Caco-2 (cell line): ENCODE results near the gene MAPT. TPM values are rescaled to one million over a fixed set of nuclear protein-coding genes. Genes with fewer than 3 reads are reported as not detected.

ENCODE experiments used
- BruUV-seq: library from RNA; stranded (reverse); fragments of 400-500 nt; replicated peaks from 2 replicates; lab custom pipeline; 2021; lab: Mats Ljungman, UMichigan
- CTCF ChIA-PET: fragments of 300-600 bp; sonication (Branson Sonifier 250); formaldehyde crosslinking; loops from one replicate; lab custom pipeline; 2022; ENCODE audit warnings: antibody characterized with exemption; lab: Charles Lee
- POLR2A ChIA-PET: fragments of 300-600 bp; sonication (Branson Sonifier 250); formaldehyde crosslinking; loops from one replicate; lab custom pipeline; 2022; ENCODE audit warnings: antibody characterized with exemption; lab: Charles Lee
- DNase-seq, 2 experiments: peaks; one replicate each; pipeline versions ENCODE4 v3.0.0 to v3.0.0-alpha.2; 2020 to 2022
- H3K27me3 ChIP-seq: replicated peaks from 2 replicates; pipeline ENCODE4 v1.6.0; 2011; ENCODE audit warnings: low read length; ENCODE audit not compliant: control insufficient read depth, insufficient read depth
- H3K36me3 ChIP-seq: 2 replicates; pipeline ENCODE4 v1.5.1; 2011; ENCODE audit warnings: low read length; ENCODE audit not compliant: control insufficient read depth, insufficient read depth
- H3K4me1 ChIP-seq: fragments of 250-450 bp; sonication (Bioruptor Pico); 2 replicates; pipeline ENCODE4 v1.5.1; 2020; ENCODE audit warnings: mild to moderate bottlenecking
- H3K4me3 ChIP-seq: 2 replicates; pipeline ENCODE4 v1.5.1; 2011; ENCODE audit warnings: low read depth, mild to moderate bottlenecking, control low read depth, low read length
- H3K9me3 ChIP-seq: fragments of 250-450 bp; sonication (Bioruptor Pico); 2 replicates; pipeline ENCODE4 v1.5.1; 2020; ENCODE audit warnings: mild to moderate bottlenecking, moderate library complexity
- H3K27ac Mint-ChIP-seq: one replicate; pipeline ENCODE4 v1.8.0; 2022; ENCODE audit warnings: mixed read lengths; ENCODE audit not compliant: unreplicated experiment
- H3K27me3 Mint-ChIP-seq: one replicate; pipeline ENCODE4 v1.8.0; 2022; ENCODE audit warnings: mixed read lengths; ENCODE audit not compliant: insufficient read depth, unreplicated experiment
- H3K36me3 Mint-ChIP-seq: one replicate; pipeline ENCODE4 v1.8.0; 2022; ENCODE audit warnings: mild to moderate bottlenecking, mixed read lengths; ENCODE audit not compliant: insufficient read depth, unreplicated experiment
- H3K4me1 Mint-ChIP-seq: one replicate; pipeline ENCODE4 v1.8.0; 2022; ENCODE audit warnings: low read depth, mixed read lengths; ENCODE audit not compliant: unreplicated experiment
- H3K4me3 Mint-ChIP-seq: one replicate; pipeline ENCODE4 v1.8.0; 2022; ENCODE audit warnings: mild to moderate bottlenecking, moderate library complexity, mixed read lengths; ENCODE audit not compliant: unreplicated experiment
- H3K9me3 Mint-ChIP-seq: one replicate; pipeline ENCODE4 v1.8.0; 2022; ENCODE audit warnings: mixed read lengths; ENCODE audit not compliant: unreplicated experiment
- CTCF ChIP-seq, 2 experiments: fragments of 200-600 bp in 1 of 2; IDR thresholded peaks; 1 replicate in 1 of 2; 2 replicates in 1 of 2; pipeline versions ENCODE4 v1.5.1 to v1.8.0; 2011 to 2022; ENCODE audit warnings: antibody characterized with exemption in 1 of 2, control low read depth in 1 of 2, inconsistent platforms in 1 of 2, low read depth in 1 of 2, low read length in 1 of 2, mild to moderate bottlenecking in 1 of 2, moderate library complexity in 1 of 2; ENCODE audit not compliant: insufficient read depth in 1 of 2, severe bottlenecking in 1 of 2, unreplicated experiment in 1 of 2
- intact Hi-C: fragments of 100-400 bp; cut with micrococcal nuclease; formaldehyde crosslinking; loops from one replicate; pipeline ENCODE4 v1.10.0; 2022; ENCODE audit not compliant: unreplicated experiment
- total RNA-seq: library from RNA; stranded (reverse); gene quantifications from 2 replicates; pipeline ENCODE4 v1.2.3, GENCODE V29; 2022

The MAPT gene
- total RNA-seq, 1 experiment from 2014 or later, result 0.95 TPM

GRCh38 chr17:45877467-45877866 is 16.9 kb upstream of the MAPT start:
- H3K9me3 ChIP-seq, result no peaks in the 10 kb centered on the region
- no peaks in the 10 kb centered on the region for H3K4me1 Mint-ChIP-seq
- H3K4me3 ChIP-seq, result no peak overlapping the region
- no peak overlapping the region for H3K4me3 Mint-ChIP-seq
- TF ChIP-seq CTCF (IDR thresholded peaks at IDR 0.05; ENCODE audit: insufficient read depth in 1 of 2, low read depth in 1 of 2, low read length in 1 of 2, severe bottlenecking in 1 of 2, unreplicated experiment in 1 of 2), result no peak
- no peaks in the 10 kb centered on the region for H3K9me3 Mint-ChIP-seq
- H3K27me3 Mint-ChIP-seq, result peaks cover 10% of the 10 kb centered on the region
- no TSS peak for BruUV-seq
- no peaks in the 10 kb centered on the region for H3K4me1 ChIP-seq
- no peaks in the 10 kb centered on the region for H3K36me3 ChIP-seq
- no peak overlapping the region for H3K27ac Mint-ChIP-seq
- DNase-seq, result no peak
- H3K27me3 ChIP-seq, result no peaks in the 10 kb centered on the region
- POLR2A ChIA-PET, result no interaction called here
- CTCF ChIA-PET, result no interaction called here
- intact Hi-C loops, result no loop called here
- no peaks in the 10 kb centered on the region for H3K36me3 Mint-ChIP-seq

GRCh38 chr17:45883063-45883462 is 11.3 kb upstream of the MAPT start:
- no peaks in the 10 kb centered on the region for H3K4me1 ChIP-seq
- H3K4me3 ChIP-seq, result no peak overlapping the region
- Mint-ChIP-seq H3K4me1 (no peaks in the 10 kb centered on the region), H3K4me3 (no peak overlapping the region), H3K9me3 (no peaks in the 10 kb centered on the region), H3K36me3 (no peaks in the 10 kb centered on the region), H3K27ac (no peak overlapping the region), H3K27me3 (peaks cover 7% of the 10 kb centered on the region)
- no peaks in the 10 kb centered on the region for H3K9me3 ChIP-seq
- no peak for DNase-seq
- ChIA-PET POLR2A (no interaction called here), CTCF (no interaction called here)
- TF ChIP-seq CTCF (IDR thresholded peaks at IDR 0.05; ENCODE audit: insufficient read depth in 1 of 2, low read depth in 1 of 2, low read length in 1 of 2, severe bottlenecking in 1 of 2, unreplicated experiment in 1 of 2), result no peak
- no peaks in the 10 kb centered on the region for H3K27me3 ChIP-seq
- BruUV-seq, result no TSS peak
- H3K36me3 ChIP-seq, result no peaks in the 10 kb centered on the region
- intact Hi-C loops, result no loop called here

GRCh38 chr17:45886852-45887251 is 7.5 kb upstream of the MAPT start:
- Histone ChIP-seq H3K4me3 (no peak overlapping the region), H3K36me3 (no peaks in the 10 kb centered on the region), H3K27me3 (no peaks in the 10 kb centered on the region), H3K4me1 (no peaks in the 10 kb centered on the region), H3K9me3 (no peaks in the 10 kb centered on the region)
- H3K4me1 Mint-ChIP-seq, result no peaks in the 10 kb centered on the region
- no peak overlapping the region for H3K27ac Mint-ChIP-seq
- intact Hi-C loops, result no loop called here
- DNase-seq, result no peak
- ChIA-PET CTCF (no interaction called here), POLR2A (no interaction called here)
- no peaks in the 10 kb centered on the region for H3K36me3 Mint-ChIP-seq
- no peak for TF ChIP-seq CTCF (IDR thresholded peaks at IDR 0.05; ENCODE audit: insufficient read depth in 1 of 2, low read depth in 1 of 2, low read length in 1 of 2, severe bottlenecking in 1 of 2, unreplicated experiment in 1 of 2)
- no peak overlapping the region for H3K4me3 Mint-ChIP-seq
- H3K9me3 Mint-ChIP-seq, result no peaks in the 10 kb centered on the region
- peaks cover 7% of the 10 kb centered on the region for H3K27me3 Mint-ChIP-seq
- no TSS peak for BruUV-seq
